Ovary (tissue), 3 donors: ENCODE measurements around the gene L3MBTL1.

Source experiments
- CTCF ChIP-seq, 3 donors: fragments of 450-650 bp in 2 of 3; fragments of 200-600 bp in 1 of 3; IDR thresholded peaks; one replicate each; pipeline versions ENCODE4 v1.5.1 to v1.8.0; 2016 to 2022; ENCODE audit warnings: antibody characterized with exemption in 3 of 3, mild to moderate bottlenecking in 1 of 3
- POLR2A ChIP-seq: fragments of 450-650 bp; IDR thresholded peaks from one replicate; pipeline ENCODE4 v1.6.1; 2017; ENCODE audit warnings: antibody characterized with exemption, mild to moderate bottlenecking, moderate library complexity
- donor health status: DM: no; HTN: no; CAD: no.

GRCh38 chr20:43460830-43461200, 46.7 kb upstream of the L3MBTL1 start:
- no peak for TF ChIP-seq CTCF (IDR thresholded peaks at IDR 0.05)
- no peak for TF ChIP-seq POLR2A
